HG03045 (cell line): ENCODE results near the gene CMIP.
"Not testable (repeated sequence)": the region's sequence is repeated elsewhere in the genome, so short reads cannot be mapped to it uniquely, and the experiment has no call there.

Experiments used
- ATAC-seq: cut with Tn5 transposase; IDR thresholded peaks from one replicate; pipeline ENCODE4 v1.9.1; 2021; ENCODE audit warnings: mild to moderate bottlenecking, moderate library complexity; ENCODE audit not compliant: unreplicated experiment

CMIP gene

DNA sequence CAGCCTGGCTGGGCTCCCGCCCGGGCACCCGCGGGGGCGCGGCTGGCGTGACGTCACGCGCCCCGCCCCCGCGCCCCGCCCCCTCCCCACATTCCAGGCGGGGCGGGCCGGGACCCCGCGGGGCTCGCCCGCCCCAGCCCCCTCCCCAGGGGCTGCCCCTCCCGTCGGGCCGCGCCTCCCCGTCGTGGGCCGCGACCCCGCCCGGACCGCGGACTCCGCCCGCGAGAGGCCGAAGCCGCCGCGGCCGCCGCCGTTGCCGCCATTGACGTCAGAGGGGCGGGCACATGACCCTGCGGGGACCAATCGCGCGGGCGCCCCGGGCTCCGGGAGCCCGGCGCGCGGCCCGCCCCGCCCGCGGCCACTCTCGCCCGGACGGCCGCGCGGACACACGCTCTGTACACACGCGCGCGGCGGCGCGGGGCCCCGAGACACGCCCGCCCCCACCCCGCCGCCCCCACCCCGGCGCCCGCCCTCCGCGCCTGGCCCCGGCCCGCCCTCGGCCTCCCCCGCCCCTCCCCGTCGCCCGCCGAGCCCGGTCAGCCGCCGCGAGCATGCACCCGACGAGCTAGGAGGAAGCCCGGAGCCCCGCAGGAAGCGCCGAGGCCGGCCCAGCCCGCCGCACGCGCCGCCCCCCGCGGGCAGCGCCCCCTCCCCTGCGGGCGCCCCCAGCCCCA, at the start of gene CMIP:
CMIP (plus strand) TSS at position 361 of the 674 bp plus-strand sequence.
- peak; percentile 84 for ATAC-seq

- ATAC-seq = no peak
Measured at GRCh38 chr16:81394966-81395655, 49.5 kb upstream of the CMIP start.

DNA sequence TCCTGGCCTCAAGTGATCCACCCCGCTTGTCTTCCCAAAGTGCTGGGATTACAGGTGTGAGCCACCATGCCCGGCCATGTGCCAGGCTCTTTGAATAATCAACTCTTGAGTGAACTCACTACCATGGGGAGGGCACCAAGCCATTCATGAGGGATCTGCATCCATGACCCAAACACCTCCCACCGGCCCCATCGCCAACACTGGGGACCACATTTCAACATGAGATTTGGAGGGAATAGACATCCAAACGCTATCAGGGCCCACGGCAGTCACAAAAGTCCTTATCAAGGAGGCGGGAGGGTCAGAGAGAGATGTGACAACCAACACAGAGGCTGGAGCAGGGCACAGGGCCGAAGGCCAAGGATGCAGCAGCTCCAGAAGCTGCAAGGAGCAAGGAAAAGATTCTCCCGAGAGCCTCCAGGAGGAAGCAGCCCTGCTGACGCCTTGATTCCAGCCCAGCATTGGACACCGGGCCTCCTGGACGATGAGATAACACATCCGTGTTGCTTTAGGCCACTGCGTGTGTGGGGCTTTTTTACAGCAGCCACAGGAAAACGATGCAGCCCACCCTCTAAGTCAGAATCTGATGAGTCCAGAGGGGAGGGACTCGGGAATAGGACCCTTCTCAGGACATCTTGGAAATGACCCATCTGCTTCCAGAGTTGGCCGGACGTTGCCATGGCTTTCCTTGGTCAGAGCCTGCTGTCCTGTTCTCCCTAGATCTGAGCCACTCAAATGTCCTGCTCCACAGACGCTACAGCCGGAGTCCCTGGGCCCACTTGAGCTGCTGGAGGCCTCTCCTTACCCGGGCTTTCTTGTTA, 47.3 kb upstream of the CMIP start:
- ATAC-seq = no peak

DNA sequence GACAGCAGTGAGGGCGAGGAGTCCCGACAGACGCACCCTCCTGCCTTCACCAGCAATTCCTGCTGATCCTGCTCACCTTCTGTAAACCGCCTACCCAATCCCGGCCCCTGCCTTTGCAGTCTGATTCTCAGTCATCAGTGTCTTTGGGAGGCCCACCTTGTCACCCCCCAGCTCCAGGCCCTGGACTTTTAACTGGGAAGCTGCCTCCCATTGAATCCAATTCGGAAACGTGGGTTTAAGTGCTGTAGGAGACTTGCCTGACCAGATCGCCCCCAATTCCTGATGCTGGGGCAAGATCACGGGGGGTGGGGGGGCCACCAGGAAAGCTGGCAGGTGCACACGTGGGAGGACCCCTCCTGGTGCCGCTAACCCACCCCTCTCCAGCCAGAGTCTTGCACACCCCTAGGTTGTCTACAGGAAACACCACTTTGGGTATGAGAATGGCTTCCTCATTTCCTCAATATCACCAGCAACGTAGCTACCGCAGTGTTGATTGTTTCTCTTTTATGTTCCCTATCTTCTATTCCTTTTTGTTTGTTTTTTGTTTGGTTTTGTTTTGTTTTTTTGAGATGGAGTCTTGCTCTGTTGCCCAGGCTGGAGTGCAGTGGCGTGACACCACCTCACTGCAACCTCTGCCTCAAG, 46.6 kb upstream of the CMIP start:
- no peak for ATAC-seq

- no peak for ATAC-seq
Measured at GRCh38 chr16:81399909-81400308, 44.7 kb upstream of the CMIP start.

GRCh38 chr16:81401035-81401950, 43.3 kb upstream of the CMIP start:
- no peak for ATAC-seq

- no peak for ATAC-seq
Measured at GRCh38 chr16:81403208-81403600, 41.4 kb upstream of the CMIP start.

DNA sequence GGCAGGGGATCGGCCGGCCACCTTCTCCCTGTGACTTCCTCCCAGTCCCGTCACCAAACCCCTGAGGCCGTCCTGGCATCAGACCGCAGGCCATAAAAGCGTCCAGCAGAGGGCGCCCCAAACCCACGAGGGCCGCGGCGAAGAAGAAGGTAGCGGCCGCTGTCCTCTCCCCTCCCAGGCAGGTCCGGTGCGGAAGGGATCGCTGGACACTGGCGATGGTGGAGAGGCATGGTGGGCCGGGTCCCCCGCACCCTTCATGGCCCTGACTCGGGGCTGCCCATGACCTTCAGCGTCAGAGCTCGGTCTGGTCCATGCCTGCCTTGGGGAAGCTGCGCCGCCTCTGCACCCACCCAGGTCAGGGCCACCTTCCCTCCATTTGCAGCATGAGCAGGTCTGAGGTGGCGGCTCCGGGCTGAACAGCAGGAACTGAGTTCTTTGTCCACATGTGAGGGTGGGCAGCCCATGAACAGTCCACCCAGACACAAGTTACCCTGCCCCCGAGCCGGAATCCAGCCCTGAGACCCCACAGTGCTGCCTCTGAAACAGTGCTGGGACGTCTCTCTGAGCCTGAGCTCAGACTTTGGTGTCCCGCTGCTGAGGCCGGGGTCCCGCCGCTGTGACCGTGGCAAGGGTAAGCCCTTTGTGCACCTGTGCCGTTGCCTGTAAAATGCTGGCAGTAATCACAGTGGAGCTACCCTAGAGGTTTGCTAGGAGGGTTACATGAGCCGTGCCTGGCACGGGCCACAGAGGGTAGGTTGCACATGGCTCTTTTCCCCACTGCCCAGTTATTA, 40.8 kb upstream of the CMIP start:
- no peak for ATAC-seq

DNA sequence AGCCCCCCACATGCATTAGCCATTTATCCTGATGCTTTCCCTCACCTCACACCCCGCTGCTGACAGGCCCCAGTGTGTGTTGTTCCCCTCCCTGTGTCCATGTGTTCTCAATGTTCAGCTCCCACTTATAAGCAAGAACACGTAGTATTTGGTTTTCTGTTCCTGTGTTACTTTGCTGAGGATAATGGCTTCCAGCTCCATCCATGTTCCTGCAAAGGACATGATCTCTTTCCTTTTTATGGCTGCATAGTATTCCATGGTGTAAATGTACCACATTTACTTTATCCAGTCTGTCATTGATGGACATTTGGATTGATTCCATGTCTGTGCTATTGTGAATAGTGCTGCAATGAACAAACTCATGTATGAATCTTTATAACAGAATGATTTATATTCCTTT, 39.6 kb upstream of the CMIP start:
- not testable (repeated sequence) for ATAC-seq

- no peak for ATAC-seq
Measured at GRCh38 chr16:81405702-81406113, 38.9 kb upstream of the CMIP start.

DNA sequence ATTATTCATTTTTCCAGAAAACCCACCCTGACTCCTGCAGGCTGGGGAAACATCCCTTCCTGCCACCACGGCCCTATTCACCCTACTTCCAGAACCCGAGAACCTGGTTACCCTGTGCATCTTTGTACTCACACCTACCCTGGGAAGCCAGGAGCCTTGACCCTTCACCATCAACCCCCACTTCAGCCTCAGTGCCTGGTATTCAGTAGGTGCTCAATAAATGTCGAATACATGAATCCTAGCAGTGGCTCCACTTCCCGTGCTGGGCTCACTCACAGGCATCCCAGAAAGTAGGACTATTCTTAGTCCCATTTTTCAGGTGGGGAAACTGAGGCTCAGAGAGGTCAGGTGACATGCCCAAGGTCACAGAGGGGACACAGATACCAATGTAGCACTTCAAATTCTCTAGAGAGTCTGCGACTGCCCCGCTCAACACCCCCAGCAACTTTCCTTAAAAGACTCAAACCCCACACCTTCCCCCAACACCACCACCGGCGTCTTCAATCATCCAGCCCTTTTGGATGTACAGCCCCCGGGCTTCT, 36.1 kb upstream of the CMIP start:
- no peak for ATAC-seq

- no peak for ATAC-seq
Measured at GRCh38 chr16:81409016-81409556, 35.5 kb upstream of the CMIP start.

DNA sequence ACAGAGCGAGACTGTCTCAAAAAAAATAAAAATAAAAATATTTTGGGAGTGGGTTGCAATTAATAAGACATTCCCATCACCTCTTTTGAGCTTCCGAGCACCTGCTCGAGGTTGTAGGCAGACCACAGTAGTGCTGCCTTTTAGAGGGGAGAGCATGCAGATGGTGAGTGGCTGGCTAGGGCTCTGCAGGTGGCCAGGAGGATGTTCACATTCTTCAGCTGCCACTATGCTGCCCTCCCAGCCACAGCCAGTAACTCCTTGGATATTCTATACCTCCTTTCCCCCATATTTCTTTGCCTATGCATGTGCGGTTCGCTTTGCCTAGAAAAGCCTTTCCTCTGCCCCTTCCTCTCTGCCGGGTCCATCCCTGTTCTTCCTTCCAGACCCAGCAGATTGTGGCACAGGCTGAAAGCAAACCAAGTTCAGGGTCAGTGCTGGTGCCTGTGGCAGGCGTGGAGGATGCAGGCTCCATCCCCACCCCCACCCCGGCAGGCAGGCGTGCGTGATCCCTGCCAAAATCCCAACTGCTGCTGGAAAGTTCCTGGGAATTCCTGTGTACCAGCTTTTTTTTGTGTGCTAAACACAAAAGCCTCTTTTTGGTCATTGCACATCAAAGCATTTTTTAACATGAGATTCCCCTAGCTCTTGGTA, 33.8 kb upstream of the CMIP start:
- ATAC-seq = no peak

GRCh38 chr16:81413245-81413990, 31.2 kb upstream of the CMIP start:
- no peak for ATAC-seq

GRCh38 chr16:81415751-81416150, 28.9 kb upstream of the CMIP start:
- ATAC-seq = no peak

- no peak for ATAC-seq
Measured at GRCh38 chr16:81416749-81417148, 27.9 kb upstream of the CMIP start.

GRCh38 chr16:81417210-81417609, 27.4 kb upstream of the CMIP start:
- no peak for ATAC-seq

- ATAC-seq = no peak
Measured at GRCh38 chr16:81419806-81420205, 24.8 kb upstream of the CMIP start.
